Muscle layer of colon (tissue), 2 donors: Measurements from ENCODE around the gene BPIFB3.

ENCODE experiments used
- H3K27ac ChIP-seq: one replicate; pipeline ENCODE4 v1.7.0; 2013; ENCODE audit warnings: low read depth, mild to moderate bottlenecking, low read length, moderate library complexity
- H3K27me3 ChIP-seq, 2 donors: one replicate each; pipeline ENCODE4 v1.7.0; 2013; ENCODE audit warnings: low read length in 2 of 2, mild to moderate bottlenecking in 2 of 2; ENCODE audit not compliant: insufficient read depth in 2 of 2, control insufficient read depth in 1 of 2
- H3K36me3 ChIP-seq: one replicate; pipeline ENCODE4 v1.7.0; 2013; ENCODE audit warnings: mild to moderate bottlenecking, low read length; ENCODE audit not compliant: insufficient read depth
- H3K4me1 ChIP-seq: one replicate; pipeline ENCODE4 v1.7.0; 2013; ENCODE audit warnings: mild to moderate bottlenecking, low read length; ENCODE audit not compliant: insufficient read depth
- H3K4me3 ChIP-seq, 2 donors: one replicate each; pipeline ENCODE4 v1.7.0; 2013; ENCODE audit warnings: low read length in 2 of 2, low read depth in 1 of 2, mild to moderate bottlenecking in 1 of 2, moderate library complexity in 1 of 2
- H3K9ac ChIP-seq: one replicate; pipeline ENCODE4 v1.7.0; 2013; ENCODE audit warnings: low read length
- H3K9me3 ChIP-seq: one replicate; pipeline ENCODE4 v1.7.0; 2013; ENCODE audit warnings: mild to moderate bottlenecking, low read length
- donor health status: abdominal sarcoma.
- donor health status: Adenocarcinoma of cecum.

The BPIFB3 gene

GRCh38 chr20:33053291-33054106 is at the start of gene BPIFB3:
BPIFB3 (plus strand) TSS chr20:33053903; CDS start chr20:33055436, 1,533 bp downstream.
- Histone ChIP-seq H3K27ac (no peak within 1 kb of the TSS), H3K4me1 (no peaks in the 10 kb centered on the region), H3K9ac (no peak within 1 kb of the TSS), H3K27me3 (no peaks in the 10 kb centered on the region), H3K9me3 (no peaks in the 10 kb centered on the region), H3K4me3 (no peak within 1 kb of the TSS), H3K36me3 (no peaks in the 10 kb centered on the region)

GRCh38 chr20:33004141-33004751 is 49.5 kb upstream of the BPIFB3 start, which contains the start of gene SUN5:
SUN5 (minus strand) TSS chr20:33004433; CDS start chr20:33004340, 93 bp downstream.
- no peaks in the 10 kb centered on the region for H3K9me3 ChIP-seq
- no peak within 1 kb of the TSS for H3K9ac ChIP-seq
- no peak within 1 kb of the TSS for H3K27ac ChIP-seq
- no peaks in the 10 kb centered on the region for H3K36me3 ChIP-seq
- no peak within 1 kb of the TSS for H3K4me3 ChIP-seq
- no peaks in the 10 kb centered on the region for H3K4me1 ChIP-seq
- H3K27me3 ChIP-seq, result no peaks in the 10 kb centered on the region

GRCh38 chr20:33005132-33005566 is 48.6 kb upstream of the BPIFB3 start:
- H3K27me3 ChIP-seq, result no peaks in the 10 kb centered on the region
- H3K9ac ChIP-seq, result no peak overlapping the region

GRCh38 chr20:33005908-33006775 is 47.6 kb upstream of the BPIFB3 start:
- H3K36me3 ChIP-seq, result no peaks in the 10 kb centered on the region
- no peak overlapping the region for H3K4me3 ChIP-seq

More at GRCh38 chr20:33005132-33005566, 48.6 kb upstream of the BPIFB3 start:
- H3K27ac ChIP-seq, result no peak overlapping the region
- no peaks in the 10 kb centered on the region for H3K9me3 ChIP-seq
- no peak overlapping the region for H3K4me3 ChIP-seq
- no peaks in the 10 kb centered on the region for H3K4me1 ChIP-seq
- no peaks in the 10 kb centered on the region for H3K36me3 ChIP-seq

GRCh38 chr20:33006776-33007375 is 46.8 kb upstream of the BPIFB3 start:
- Histone ChIP-seq H3K36me3 (no peaks in the 10 kb centered on the region), H3K27ac (no peak overlapping the region), H3K9ac (no peak overlapping the region), H3K9me3 (no peaks in the 10 kb centered on the region), H3K4me1 (no peaks in the 10 kb centered on the region), H3K27me3 (no peaks in the 10 kb centered on the region), H3K4me3 (no peak overlapping the region)

More at GRCh38 chr20:33005908-33006775, 47.6 kb upstream of the BPIFB3 start:
- no peaks in the 10 kb centered on the region for H3K4me1 ChIP-seq
- no peak overlapping the region for H3K9ac ChIP-seq
- no peaks in the 10 kb centered on the region for H3K27me3 ChIP-seq
- H3K9me3 ChIP-seq, result no peaks in the 10 kb centered on the region
- H3K27ac ChIP-seq, result no peak overlapping the region

- Histone ChIP-seq H3K27me3 (no peaks in the 10 kb centered on the region), H3K27ac (no peak within 1 kb of the TSS), H3K9ac (no peak within 1 kb of the TSS), H3K4me3 (no peak within 1 kb of the TSS), H3K4me1 (no peaks in the 10 kb centered on the region), H3K9me3 (no peaks in the 10 kb centered on the region), H3K36me3 (no peaks in the 10 kb centered on the region)
These were observed 46.0 kb upstream of the BPIFB3 start, which contains the start of gene BPIFB2 for GRCh38 chr20:33007376-33008335. BPIFB2 (plus strand) TSS chr20:33007704; CDS start chr20:33008575, 871 bp downstream.

- H3K27ac ChIP-seq, result no peak overlapping the region
- no peaks in the 10 kb centered on the region for H3K9me3 ChIP-seq
- no peaks in the 10 kb centered on the region for H3K36me3 ChIP-seq
- no peaks in the 10 kb centered on the region for H3K27me3 ChIP-seq
- H3K4me3 ChIP-seq, result no peak overlapping the region
- no peak overlapping the region for H3K9ac ChIP-seq
- no peaks in the 10 kb centered on the region for H3K4me1 ChIP-seq
These were observed 45.1 kb upstream of the BPIFB3 start for GRCh38 chr20:33008336-33009213.

GRCh38 chr20:33009214-33010132 is 44.2 kb upstream of the BPIFB3 start:
- H3K36me3 ChIP-seq, result no peaks in the 10 kb centered on the region
- no peaks in the 10 kb centered on the region for H3K27me3 ChIP-seq
- no peaks in the 10 kb centered on the region for H3K4me1 ChIP-seq
- no peak overlapping the region for H3K9ac ChIP-seq
- H3K9me3 ChIP-seq, result no peaks in the 10 kb centered on the region
- H3K27ac ChIP-seq, result no peak overlapping the region
- H3K4me3 ChIP-seq, result no peak overlapping the region

- Histone ChIP-seq H3K9me3 (no peaks in the 10 kb centered on the region), H3K9ac (no peak overlapping the region), H3K27ac (no peak overlapping the region), H3K27me3 (no peaks in the 10 kb centered on the region), H3K4me3 (no peak overlapping the region), H3K4me1 (no peaks in the 10 kb centered on the region), H3K36me3 (no peaks in the 10 kb centered on the region)
These were observed 43.6 kb upstream of the BPIFB3 start for GRCh38 chr20:33010133-33010504.
